Testis (tissue), 2 donors: ENCODE data around the gene ADAMTS15.

Experiments
- POLR2A ChIP-seq: fragments of 450-650 bp; IDR thresholded peaks from one replicate; pipeline ENCODE4 v1.6.1; 2017; ENCODE audit warnings: antibody characterized with exemption, mild to moderate bottlenecking, moderate library complexity
- TF ChIP-seq, protein P1 (sequence below), 3 experiments: fragments of 450-650 bp in 2 of 3; fragments of 200-600 bp in 1 of 3; sonication (generic) in 1 of 3; IDR thresholded peaks; one replicate each; pipeline ENCODE4 v1.5.1; 2016 to 2019; ENCODE audit warnings: antibody characterized with exemption in 3 of 3, mild to moderate bottlenecking in 2 of 3, moderate library complexity in 1 of 3

DNA sequence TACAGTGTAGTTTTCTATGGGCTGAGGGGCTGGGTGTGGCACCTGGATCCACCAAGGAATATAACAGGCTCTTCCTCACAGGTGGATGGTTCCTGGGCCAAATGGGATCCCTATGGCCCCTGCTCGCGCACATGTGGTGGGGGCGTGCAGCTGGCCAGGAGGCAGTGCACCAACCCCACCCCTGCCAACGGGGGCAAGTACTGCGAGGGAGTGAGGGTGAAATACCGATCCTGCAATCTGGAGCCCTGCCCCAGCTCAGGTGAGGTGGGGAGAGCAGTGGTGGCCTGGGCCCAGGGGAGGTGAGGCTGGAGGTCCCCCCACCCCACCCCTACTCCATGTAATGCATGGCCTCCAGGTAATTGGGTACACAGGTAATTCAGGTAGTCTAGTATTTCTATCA, 20.7 kb downstream of the ADAMTS15 start:
- TF ChIP-seq, protein P1, sequence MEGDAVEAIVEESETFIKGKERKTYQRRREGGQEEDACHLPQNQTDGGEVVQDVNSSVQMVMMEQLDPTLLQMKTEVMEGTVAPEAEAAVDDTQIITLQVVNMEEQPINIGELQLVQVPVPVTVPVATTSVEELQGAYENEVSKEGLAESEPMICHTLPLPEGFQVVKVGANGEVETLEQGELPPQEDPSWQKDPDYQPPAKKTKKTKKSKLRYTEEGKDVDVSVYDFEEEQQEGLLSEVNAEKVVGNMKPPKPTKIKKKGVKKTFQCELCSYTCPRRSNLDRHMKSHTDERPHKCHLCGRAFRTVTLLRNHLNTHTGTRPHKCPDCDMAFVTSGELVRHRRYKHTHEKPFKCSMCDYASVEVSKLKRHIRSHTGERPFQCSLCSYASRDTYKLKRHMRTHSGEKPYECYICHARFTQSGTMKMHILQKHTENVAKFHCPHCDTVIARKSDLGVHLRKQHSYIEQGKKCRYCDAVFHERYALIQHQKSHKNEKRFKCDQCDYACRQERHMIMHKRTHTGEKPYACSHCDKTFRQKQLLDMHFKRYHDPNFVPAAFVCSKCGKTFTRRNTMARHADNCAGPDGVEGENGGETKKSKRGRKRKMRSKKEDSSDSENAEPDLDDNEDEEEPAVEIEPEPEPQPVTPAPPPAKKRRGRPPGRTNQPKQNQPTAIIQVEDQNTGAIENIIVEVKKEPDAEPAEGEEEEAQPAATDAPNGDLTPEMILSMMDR (IDR thresholded peaks at IDR 0.05): no peak
- no peak for TF ChIP-seq POLR2A
